ENCODE measurements around the gene MAP3K10.

Gene MAP3K10

GRCh38 chr19:40219721-40220276 lies 28.6 kb downstream of the MAP3K10 start:
- H3K27ac ChIP-seq = no peak overlapping the region
- no peak for TF ChIP-seq CTCF (conservative IDR thresholded peaks at IDR 0.05)

- no peak overlapping the region for H3K27ac ChIP-seq
- TF ChIP-seq CTCF (conservative IDR thresholded peaks at IDR 0.05) = no peak
Observed at GRCh38 chr19:40220674-40221073, 29.4 kb downstream of the MAP3K10 start.

- H3K27ac ChIP-seq = no peak overlapping the region
- peak; percentile 89 for TF ChIP-seq CTCF (conservative IDR thresholded peaks at IDR 0.05)
Observed at GRCh38 chr19:40221858-40222619, 30.8 kb downstream of the MAP3K10 start.

DNA sequence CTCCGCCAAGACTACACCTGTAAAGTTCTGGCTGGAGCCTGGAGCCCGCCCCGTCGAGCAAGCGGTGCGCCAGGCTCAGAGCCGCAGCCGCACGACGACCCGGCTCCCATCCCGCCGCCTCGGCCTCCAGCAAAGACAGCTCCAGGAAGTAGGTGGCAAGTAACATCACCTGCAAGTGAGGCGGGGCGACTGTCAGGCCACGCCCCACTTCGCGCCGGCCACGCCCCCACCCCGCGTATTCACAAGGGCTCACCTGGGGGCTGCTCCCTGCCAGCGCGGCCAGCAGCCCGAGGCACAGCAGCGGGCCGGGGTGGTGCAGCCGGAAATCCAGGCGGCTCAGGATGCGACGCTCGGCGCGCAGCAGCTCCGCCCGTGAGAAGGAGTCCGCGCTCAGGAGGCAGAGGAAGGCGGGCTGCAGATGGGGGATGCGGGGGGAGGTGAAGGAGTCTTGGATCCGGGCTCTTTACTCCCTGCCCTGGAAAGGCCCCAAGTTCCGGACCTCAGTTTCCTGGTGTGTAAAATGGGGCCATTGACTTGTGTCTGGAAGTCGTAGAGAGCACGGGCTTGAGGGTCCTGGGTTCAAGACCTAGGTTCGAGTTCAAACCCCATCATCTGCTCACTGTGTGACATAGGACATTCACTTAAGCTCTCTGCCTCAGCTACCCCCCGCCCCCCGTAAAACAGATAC lies 32.1 kb downstream of the MAP3K10 start:
- H3K27ac ChIP-seq = no peak overlapping the region

GRCh38 chr19:40224342-40225150 lies 33.3 kb downstream of the MAP3K10 start:
- H3K27ac ChIP-seq = no peak overlapping the region
- no peak for TF ChIP-seq CTCF (conservative IDR thresholded peaks at IDR 0.05)

More for the DNA sequence above, 32.1 kb downstream of the MAP3K10 start:
- no peak for TF ChIP-seq CTCF (conservative IDR thresholded peaks at IDR 0.05)

DNA sequence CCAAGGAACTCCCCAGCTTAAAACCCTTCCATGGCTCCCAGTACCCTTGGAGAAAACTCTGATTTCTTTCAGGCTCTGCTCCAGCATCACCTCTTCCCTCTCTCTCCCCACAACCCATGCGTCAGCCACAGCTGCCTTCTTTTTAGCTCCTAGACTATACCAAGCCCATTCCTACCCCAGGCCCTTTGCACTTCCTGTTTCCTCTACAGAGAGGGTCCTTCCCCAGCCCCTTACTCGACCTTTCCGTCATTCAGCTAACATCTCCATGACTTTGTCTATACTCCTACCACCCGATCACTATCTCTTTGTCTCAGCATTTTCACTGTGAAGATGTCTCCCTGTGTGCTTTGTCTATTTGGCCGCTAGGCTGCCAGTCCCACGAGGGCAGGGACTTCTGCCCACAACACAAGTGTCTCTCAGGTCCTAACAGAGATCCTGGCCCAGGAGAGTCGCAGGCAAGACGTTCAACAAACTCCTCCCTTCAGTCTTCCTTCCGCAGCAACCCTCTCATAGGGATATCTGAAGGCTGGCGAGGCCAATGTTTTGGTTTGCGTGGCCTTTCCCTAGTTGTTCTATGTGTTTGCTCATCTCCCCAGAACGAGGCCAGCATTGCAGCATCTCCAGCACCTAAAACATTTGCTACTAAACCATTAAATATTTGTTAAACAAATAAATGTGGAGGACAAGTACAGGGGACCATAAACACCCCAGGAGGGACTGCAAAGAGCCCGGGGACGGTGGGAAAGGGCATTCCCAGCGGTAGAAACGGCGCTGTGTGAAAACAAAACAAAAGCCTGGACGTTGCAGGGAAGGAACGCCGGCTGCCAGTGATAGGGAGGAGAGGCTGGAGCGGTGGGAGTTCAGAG lies 34.4 kb downstream of the MAP3K10 start:
- TF ChIP-seq CTCF (conservative IDR thresholded peaks at IDR 0.05) = peak; percentile 49
- peak overlapping the region; percentile 58 for H3K27ac ChIP-seq

All from VCaP (cell line).